Kidney epithelial cell (primary cell): ENCODE measurements around the gene KIF6. TPM values are rescaled to one million over a fixed set of nuclear protein-coding genes. Genes with fewer than 3 reads are reported as not detected.

Experiments
- DNase-seq: peaks from one replicate; pipeline ENCODE4 v3.0.0-alpha.2; 2010; ENCODE audit warnings: low read depth
- H3K27me3 ChIP-seq: 2 replicates; pipeline ENCODE4 v1.6.0; 2011; ENCODE audit warnings: low read length; ENCODE audit not compliant: control insufficient read depth, insufficient read depth
- H3K36me3 ChIP-seq: 2 replicates; pipeline ENCODE4 v1.5.1; 2011; ENCODE audit warnings: low read length; ENCODE audit not compliant: control insufficient read depth, insufficient read depth
- H3K4me3 ChIP-seq: 2 replicates; pipeline ENCODE4 v1.5.1; 2011; ENCODE audit warnings: low read depth, mild to moderate bottlenecking, control low read depth, low read length
- CTCF ChIP-seq: IDR thresholded peaks from 2 replicates; pipeline ENCODE4 v1.5.1; 2011; ENCODE audit warnings: mild to moderate bottlenecking, moderate library complexity, low read length, control low read depth, inconsistent platforms; ENCODE audit not compliant: insufficient read depth, poor library complexity, severe bottlenecking
- total RNA-seq: library from RNA; depleted of rRNA; stranded (reverse); fragments of >200 nt; gene quantifications from 2 replicates; pipeline ENCODE4 v1.2.3, GENCODE V29; 2015

Gene KIF6
- total RNA-seq, 1 donor from 2014 or later = 0.33 TPM

- no peaks in the 10 kb centered on the region for H3K36me3 ChIP-seq
- peak; percentile 23 for DNase-seq
- TF ChIP-seq CTCF = peak; percentile 89
Observed at GRCh38 chr6:39361657-39362486, 363.3 kb downstream of the KIF6 start.

GRCh38 chr6:39360378-39360777, 364.8 kb downstream of the KIF6 start:
- H3K36me3 ChIP-seq = no peaks in the 10 kb centered on the region
- no peak for TF ChIP-seq CTCF
- no peaks in the 10 kb centered on the region for H3K27me3 ChIP-seq
- no peak overlapping the region for H3K4me3 ChIP-seq
- DNase-seq = no peak

More at GRCh38 chr6:39361657-39362486, 363.3 kb downstream of the KIF6 start:
- Histone ChIP-seq H3K4me3 (no peak overlapping the region), H3K27me3 (no peaks in the 10 kb centered on the region)

- DNase-seq = peak; percentile 23
- no peak for TF ChIP-seq CTCF
Observed at GRCh38 chr6:39357998-39358686, 367.1 kb downstream of the KIF6 start.

GRCh38 chr6:39353698-39354315, 371.4 kb downstream of the KIF6 start:
- no peak for TF ChIP-seq CTCF
- Histone ChIP-seq H3K36me3 (no peaks in the 10 kb centered on the region), H3K4me3 (no peak overlapping the region), H3K27me3 (no peaks in the 10 kb centered on the region)
- no peak for DNase-seq

More at GRCh38 chr6:39357998-39358686, 367.1 kb downstream of the KIF6 start:
- Histone ChIP-seq H3K27me3 (no peaks in the 10 kb centered on the region), H3K36me3 (no peaks in the 10 kb centered on the region), H3K4me3 (no peak overlapping the region)

GRCh38 chr6:39350723-39351505, 374.3 kb downstream of the KIF6 start:
- Histone ChIP-seq H3K36me3 (no peaks in the 10 kb centered on the region), H3K4me3 (no peak overlapping the region), H3K27me3 (no peaks in the 10 kb centered on the region)
- no peak for TF ChIP-seq CTCF
- no peak for DNase-seq
